ENCODE results near the gene KANSL1.

GRCh38 chr17:46120078-46120477, 73.2 kb downstream of the KANSL1 start:
- no peak for TF ChIP-seq EZH2 (IDR thresholded peaks at IDR 0.05; ENCODE audit: insufficient read depth, low read length)
- TF ChIP-seq CTCF (IDR thresholded peaks at IDR 0.05; ENCODE audit: insufficient read depth, low read depth, low read length), result no peak
